ENCODE results near the gene CYP27A1.
"Not testable (repeated sequence)": the region's sequence is repeated elsewhere in the genome, so short reads cannot be mapped to it uniquely, and the experiment has no call there.

The CYP27A1 gene

GRCh38 chr2:218832520-218832919 lies 50.6 kb downstream of the CYP27A1 start:
- DNase-seq, result no peak

DNA sequence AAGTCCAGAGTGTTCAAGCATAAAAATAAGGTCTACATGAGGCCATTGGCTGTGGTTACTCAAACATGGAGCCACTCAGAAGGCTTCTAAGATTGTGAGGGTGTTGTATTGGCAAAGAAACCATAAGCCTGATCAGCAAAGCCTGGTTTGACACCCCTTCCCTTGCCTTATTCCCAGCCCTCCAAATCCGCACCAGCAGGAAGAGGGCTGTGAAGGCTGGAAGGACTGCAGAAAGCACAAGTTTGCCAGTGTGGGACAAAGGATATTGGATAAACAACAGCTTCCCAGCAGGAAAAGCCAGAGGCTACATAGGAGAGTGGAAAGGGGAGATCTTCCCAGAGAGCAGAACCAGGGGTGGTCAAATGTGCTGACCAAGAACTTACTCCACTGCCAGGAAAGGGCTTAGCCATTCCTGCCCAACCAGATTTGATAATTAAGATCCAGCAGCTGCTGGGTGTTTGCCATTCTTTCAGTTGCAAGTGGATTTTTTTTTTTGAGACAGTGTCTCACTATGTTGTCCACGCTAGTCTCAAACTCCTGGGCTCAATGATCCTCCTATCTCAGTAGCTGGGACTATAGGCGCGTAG lies 51.2 kb downstream of the CYP27A1 start:
- DNase-seq, result no peak

DNA sequence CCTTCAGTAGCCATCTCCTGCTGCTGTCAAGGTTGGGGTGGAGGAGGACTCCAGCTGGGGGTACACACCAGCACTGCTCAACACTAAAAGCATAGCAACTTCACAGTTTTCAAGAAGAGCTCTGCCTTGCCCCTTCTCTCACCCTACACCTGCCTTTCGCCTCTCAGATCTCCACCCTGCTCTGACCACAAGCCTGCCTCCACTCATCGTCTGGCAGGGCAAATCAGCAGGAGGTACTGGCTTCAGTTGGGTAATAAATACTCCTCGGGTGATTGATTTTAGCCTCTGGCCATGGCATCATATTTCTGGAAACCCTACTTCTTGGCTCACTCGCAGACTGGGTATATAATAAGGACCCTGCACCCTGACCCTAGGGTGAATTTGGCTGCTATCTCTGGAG lies 52.7 kb downstream of the CYP27A1 start:
- DNase-seq, result no peak

GRCh38 chr2:218837495-218837894 lies 55.5 kb downstream of the CYP27A1 start:
- no peak for DNase-seq

DNA sequence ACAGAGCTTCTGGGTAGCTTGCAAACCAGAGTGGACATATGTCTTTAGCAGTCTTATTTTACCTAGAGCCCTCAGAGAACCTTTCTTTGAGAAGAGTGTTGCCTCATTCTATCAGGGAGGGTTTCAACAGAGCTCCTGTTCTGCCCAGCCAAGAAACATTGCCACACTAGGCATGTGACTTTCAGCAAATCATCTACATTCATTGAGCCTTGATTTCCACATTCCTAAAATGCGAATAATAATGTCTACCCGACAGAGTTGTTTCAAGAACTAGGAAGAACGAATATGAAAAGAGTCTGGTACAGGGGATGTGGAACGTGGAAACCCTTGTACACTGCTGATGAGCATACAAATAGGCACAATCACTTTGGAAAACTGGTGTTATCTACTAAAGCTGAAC lies 57.5 kb downstream of the CYP27A1 start:
- DNase-seq, result no peak

- no peak for DNase-seq
Measured at GRCh38 chr2:218839888-218840287, 57.9 kb downstream of the CYP27A1 start.

- not testable (repeated sequence) for DNase-seq
Measured at GRCh38 chr2:218844334-218844733, 62.4 kb downstream of the CYP27A1 start.

DNA sequence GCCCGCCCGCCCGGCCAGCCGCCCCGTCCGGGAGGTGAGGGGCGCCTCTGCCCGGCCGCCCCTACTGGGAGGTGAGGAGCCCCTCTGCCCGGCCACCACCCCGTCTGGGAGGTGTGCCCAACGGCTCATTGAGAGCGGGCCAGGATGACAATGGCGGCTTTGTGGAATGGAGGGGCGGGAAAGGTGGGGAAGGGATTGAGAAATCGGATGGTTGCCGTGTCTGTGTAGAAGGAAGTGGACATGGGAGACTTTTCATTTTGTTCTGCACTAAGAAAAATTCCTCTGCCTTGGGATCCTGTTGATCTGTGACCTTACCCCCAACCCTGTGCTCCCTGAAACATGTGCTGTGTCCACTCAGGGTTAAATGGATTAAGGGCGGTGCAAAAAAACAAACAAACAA lies 65.0 kb downstream of the CYP27A1 start:
- not testable (repeated sequence) for DNase-seq

GRCh38 chr2:218849721-218850120 lies 67.8 kb downstream of the CYP27A1 start:
- DNase-seq, result no peak

DNA sequence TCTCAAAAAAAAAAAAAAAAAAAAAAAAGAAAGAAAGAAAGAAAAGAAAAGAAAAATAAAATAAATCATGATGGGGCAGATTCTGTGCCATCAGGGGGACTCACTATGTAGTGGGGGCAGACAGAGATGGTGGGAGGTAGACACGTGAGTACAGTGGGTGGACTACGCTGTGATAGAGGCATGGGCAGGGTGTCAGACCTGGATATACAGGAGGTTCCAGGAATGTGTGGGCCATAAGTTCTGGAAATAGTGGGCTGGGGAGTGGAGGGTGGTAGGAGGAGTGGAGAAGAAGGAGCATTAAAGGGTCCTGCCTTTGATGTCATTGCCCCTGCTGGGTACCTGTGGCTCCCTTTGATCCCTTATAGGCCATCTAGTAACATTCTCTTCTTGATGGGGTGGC lies 68.8 kb downstream of the CYP27A1 start:
- DNase-seq, result no peak

GRCh38 chr2:218851286-218851685 lies 69.3 kb downstream of the CYP27A1 start:
- DNase-seq, result no peak

GRCh38 chr2:218852911-218853667 lies 71.1 kb downstream of the CYP27A1 start:
- peak; percentile 72 for DNase-seq

GRCh38 chr2:218853766-218854165 lies 71.8 kb downstream of the CYP27A1 start:
- DNase-seq, result no peak

DNA sequence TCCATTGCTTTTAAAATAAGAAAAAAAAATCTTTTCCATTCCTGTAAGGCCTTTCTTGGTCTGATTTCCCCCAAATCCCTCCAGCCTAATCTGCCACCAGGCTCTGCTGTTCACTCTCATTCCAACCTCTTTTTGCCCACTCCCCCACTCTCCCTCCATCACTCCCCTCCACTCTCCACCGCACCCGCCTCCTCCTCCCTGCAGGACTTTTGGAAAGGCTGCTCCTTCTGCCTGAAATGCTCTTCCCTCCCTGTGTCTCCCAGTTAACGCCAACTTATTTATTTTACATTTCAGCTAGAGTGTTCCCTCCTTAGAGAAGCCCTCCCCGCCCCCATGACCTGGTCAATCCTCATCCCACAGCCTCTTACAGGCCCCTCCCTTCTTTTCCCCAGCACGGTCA lies 72.9 kb downstream of the CYP27A1 start:
- DNase-seq, result no peak

DNA sequence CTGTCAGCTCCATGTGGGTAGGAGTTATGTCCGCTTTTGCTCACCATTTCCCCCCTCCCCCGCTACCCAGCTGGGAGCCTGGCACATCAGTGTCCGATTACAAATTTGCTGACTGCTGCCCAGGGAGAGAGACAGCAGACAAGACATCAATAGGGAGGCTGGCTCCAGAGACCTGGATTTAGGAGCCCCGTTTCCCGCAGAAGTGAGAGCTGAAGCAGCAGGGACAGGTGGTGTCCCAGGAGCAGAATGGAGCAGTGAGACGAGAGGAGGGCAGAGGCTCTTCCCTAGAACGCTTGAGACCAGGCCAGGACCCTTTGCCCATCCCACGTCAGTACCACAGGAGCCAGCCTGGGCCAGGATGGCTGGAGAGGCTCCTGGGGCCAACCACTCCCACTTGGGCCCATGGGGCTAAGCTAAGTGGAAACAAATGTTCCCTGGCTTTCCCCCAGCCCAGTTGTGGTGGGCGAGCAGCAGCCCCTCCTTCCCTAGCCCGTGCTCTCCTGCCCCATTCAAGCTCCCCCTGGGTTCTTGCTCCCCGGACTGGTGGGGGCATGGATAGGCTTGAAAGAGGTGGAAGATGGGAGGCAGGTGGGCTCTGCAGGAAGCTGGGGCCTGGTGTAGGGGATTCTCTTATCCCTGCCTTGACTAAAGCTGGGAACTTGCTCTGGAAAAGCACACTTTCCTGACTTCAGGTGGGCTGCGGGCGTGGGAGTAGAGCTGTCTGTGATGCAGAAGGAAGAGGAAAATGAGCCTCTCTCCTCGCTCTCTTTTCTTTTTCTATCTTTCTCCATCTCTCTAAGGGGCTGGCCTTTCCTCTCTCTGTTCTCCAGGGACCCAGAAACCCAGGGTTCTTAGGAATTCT lies 73.6 kb downstream of the CYP27A1 start:
- no peak for DNase-seq

DNA sequence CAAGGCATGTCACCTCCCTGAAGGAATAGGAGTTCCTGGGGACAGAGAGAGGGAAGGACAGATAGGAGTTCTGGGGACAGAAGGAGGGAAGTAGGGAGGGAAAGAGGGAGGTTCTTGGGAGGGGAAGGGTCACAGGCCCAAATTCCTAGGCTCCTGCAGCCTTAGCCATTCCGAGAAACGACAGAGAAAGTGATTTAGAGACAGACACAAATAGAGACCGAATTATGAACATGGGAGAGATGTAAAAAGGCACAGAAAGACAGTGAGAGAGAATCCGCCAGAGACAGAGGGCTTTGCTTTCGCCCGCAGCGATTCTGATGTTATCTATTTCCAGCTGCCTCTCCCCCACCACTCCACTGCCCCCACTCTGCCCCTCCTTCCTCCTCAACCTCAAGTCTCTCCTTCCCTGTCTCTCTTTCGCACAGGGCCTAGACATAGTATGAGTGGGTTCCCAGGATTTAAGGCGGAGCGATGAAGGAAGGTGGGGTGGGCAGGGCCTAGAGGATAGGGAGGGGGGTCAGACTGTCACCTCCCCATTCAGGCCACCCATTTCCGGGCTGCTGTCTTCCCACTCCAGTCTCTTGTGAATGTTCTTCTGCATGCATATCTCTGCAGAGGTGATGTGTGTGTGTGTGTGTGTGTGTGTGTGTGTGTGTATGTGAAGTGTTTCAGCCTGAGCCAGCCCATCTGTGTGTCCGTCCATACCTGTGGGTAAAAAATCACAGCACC lies 74.4 kb downstream of the CYP27A1 start:
- no peak for DNase-seq

DNA sequence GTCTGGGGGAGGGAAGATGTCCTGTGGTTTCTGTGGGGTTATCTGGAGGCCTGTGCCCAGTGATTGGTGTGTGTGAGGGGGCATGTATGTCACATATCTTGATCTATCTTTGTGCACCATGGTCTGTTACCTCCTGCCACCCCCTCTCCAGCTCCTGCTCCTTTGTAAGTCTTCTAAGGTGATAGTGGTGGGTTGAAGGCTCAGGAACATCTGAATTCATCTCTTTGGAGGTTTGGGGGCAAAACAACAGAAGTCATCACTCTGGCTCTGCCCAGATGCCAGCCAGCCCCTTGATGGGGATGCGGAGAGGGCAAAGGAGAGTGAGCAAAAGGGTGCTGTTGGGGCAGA lies 74.9 kb downstream of the CYP27A1 start:
- no peak for DNase-seq

DNA sequence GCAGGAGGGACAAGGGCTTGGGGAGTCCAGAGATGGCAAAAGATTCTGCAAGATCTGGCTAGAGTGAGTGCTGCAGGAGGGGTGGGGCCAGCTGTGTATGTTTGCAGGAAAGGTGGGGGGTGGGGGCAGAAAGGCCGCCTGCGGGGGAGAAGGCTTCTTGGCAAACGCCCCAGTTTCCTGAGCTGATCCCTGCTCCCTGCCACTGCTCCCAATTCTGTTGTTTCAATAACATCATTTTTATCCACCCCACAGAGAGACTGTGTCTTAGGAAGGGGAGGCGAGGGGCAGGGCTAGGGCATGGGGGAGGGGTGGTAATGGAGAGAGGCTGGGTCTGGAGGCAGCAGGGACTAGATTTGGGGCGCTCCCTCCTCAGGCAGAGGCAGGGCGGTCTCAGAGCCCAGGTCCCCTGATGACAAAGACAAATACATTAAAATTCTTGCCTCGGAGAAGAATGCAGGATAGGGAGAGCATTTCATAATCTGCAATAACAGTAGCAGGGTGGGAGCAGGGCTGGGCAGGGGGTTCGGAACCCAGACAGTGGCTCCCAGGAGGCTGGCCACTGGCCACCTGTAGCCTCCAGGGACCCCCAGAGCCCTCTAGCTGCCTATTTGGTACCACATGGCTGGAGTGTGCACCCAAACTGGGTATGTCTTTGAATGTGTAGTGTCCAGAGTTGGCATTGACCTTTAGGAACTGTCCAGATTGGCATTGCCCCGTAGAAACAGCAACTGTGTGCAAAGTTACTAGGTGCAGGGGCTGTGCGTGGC lies 75.6 kb downstream of the CYP27A1 start:
- no peak for DNase-seq

GRCh38 chr2:218858138-218858445 lies 76.1 kb downstream of the CYP27A1 start:
- no peak for DNase-seq

GRCh38 chr2:218858671-218859555 lies 77.0 kb downstream of the CYP27A1 start:
- DNase-seq, result no peak

DNA sequence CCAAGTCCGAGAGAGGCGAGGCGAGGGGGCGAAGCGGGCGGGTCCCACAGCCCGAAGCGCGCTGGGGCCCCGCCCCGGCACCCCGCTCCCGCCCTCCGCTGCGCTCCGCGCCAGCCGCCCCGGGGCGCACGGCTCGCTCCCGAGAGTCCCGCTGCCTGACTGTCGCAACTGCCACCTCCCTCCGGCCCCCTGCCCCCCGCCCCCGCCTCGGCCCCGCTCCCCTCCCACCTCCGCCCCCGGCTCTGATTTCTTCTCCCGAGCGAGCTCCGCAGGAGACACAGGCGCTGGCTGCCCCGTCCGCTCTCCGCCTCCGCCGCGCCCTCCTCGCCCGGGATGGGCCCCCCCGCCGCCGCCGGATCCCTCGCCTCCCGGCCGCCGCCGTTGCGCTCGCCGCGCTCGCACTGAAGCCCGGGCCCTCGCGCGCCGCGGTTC lies 77.6 kb downstream of the CYP27A1 start, which contains the start of gene WNT6:
Gene WNT6, plus strand, starts transcription at position 250 of the 432 bp plus-strand sequence. CDS start 233 bp downstream, outside the sequence.
- DNase-seq, result no peak
